ENCODE results near the gene MBD6.

DNA sequence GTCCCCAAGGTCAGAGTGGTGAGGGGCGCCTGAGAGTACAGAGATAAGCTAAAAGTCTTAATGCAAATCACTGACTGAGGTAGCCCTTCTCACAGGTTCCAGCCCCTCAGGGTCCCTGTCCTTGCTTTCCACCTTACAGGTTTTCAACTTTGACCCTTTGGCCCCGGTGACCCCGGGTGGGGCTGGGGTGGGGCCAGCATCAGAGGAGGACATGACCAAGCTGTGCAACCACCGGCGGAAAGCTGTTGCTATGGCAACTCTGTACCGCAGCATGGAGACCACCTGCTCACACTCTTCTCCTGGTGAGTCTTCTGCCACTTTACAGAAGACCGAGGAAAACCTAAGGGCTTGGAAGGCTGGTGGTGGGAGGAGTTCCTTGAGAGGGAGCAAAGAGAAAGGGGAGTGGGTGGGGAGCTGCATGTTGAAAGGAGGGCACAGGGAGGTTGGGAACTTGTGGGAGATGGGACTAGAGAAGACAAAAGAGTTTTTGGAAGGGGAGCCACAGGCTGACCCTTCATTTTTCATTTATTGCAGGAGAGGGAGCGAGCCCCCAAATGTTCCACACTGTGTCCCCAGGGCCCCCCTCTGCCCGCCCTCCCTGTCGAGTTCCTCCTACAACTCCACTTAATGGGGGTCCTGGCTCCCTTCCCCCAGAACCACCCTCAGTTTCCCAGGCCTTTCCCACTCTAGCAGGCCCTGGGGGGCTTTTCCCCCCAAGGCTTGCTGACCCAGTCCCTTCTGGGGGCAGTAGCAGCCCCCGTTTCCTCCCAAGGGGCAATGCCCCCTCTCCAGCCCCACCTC is 2.4 kb downstream of the MBD6 start:
- TF ChIP-seq SMC3 (IDR thresholded peaks at IDR 0.05; ENCODE audit: low read depth, low read length) (no peak), CTCF (conservative IDR thresholded peaks at IDR 0.05; ENCODE audit: low read depth, low read length) (no peak), POLR2A (IDR thresholded peaks at IDR 0.05; ENCODE audit: low read depth, low read length) (no peak), CEBPB (IDR thresholded peaks at IDR 0.05; ENCODE audit: low read depth, low read length) (no peak), NFE2L2 (IDR thresholded peaks at IDR 0.05; ENCODE audit: low read depth, low read length) (no peak), FOS (IDR thresholded peaks at IDR 0.05; ENCODE audit: low read depth, low read length) (no peak), MAFK (IDR thresholded peaks at IDR 0.05; ENCODE audit: low read depth, low read length) (no peak), RAD21 (IDR thresholded peaks at IDR 0.05; ENCODE audit: low read length) (no peak), USF2 (IDR thresholded peaks at IDR 0.05; ENCODE audit: low read depth, low read length) (no peak)
